ENCODE data around the gene TBRG1. TPM values are rescaled to one million over a fixed set of nuclear protein-coding genes. Genes with fewer than 3 reads are reported as not detected.

Gene TBRG1
- total RNA-seq, 2 experiments from 2014 or later: 30.0 to 34.0 TPM

DNA sequence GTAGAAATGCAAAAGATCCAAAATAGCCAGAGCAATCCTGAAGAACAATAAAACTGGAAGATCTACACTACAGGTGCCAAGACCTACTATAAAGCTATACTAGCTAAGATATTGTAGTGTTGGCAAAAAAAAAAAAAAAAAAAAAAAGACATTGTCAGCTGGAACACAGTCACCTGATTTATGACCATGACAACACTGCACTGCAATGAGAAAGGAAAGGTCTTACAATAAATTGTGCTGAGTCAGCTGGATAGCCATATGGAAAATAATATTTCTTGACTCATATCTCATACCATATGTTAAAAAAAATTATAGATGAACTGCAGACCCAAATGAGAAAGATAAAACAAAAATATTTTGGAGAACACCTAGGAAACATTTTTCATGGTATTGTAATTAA is 14.5 kb upstream of the TBRG1 start:
- BruUV-seq (replicated peaks): no TSS peak
- Histone ChIP-seq H3K27ac (ENCODE audit: low read depth, low read length, poor library complexity, severe bottlenecking) (no peak overlapping the region), H3K4me1 (ENCODE audit: insufficient read depth, low read length, poor library complexity, severe bottlenecking) (no peaks in the 10 kb centered on the region), H3K36me3 (ENCODE audit: insufficient read depth, low read length) (no peaks in the 10 kb centered on the region), H4K20me1 (ENCODE audit: insufficient read depth, low read length) (no peaks in the 10 kb centered on the region), H3K9me2 (ENCODE audit: insufficient read depth, low read length) (no peaks in the 10 kb centered on the region), H3K79me2 (ENCODE audit: insufficient read depth, low read depth, low read length) (no peaks in the 10 kb centered on the region), H3K9me3 (ENCODE audit: low read length) (no peaks in the 10 kb centered on the region), H3K4me3 (ENCODE audit: low read depth, low read length, poor library complexity, severe bottlenecking) (no peak overlapping the region), H3K4me2 (ENCODE audit: low read length) (no peak overlapping the region), H2AFZ (ENCODE audit: low read length) (no peak overlapping the region)
- no peak for DNase-seq (ENCODE audit: low spot score)
- intact Hi-C loops (cut with micrococcal nuclease; ENCODE audit: unreplicated experiment): no loop called here
- ChIA-PET POLR2A (interaction anchor here (0.6 to 1.9 kb wide), 6 partner anchors 8 to 903 kb away, joined by 3 to 7 read pairs (median 4); partner anchors contain the start of gene TBRG1), CTCF (ENCODE audit: unreplicated experiment) (no interaction called here)
- TF ChIP-seq, protein P1, sequence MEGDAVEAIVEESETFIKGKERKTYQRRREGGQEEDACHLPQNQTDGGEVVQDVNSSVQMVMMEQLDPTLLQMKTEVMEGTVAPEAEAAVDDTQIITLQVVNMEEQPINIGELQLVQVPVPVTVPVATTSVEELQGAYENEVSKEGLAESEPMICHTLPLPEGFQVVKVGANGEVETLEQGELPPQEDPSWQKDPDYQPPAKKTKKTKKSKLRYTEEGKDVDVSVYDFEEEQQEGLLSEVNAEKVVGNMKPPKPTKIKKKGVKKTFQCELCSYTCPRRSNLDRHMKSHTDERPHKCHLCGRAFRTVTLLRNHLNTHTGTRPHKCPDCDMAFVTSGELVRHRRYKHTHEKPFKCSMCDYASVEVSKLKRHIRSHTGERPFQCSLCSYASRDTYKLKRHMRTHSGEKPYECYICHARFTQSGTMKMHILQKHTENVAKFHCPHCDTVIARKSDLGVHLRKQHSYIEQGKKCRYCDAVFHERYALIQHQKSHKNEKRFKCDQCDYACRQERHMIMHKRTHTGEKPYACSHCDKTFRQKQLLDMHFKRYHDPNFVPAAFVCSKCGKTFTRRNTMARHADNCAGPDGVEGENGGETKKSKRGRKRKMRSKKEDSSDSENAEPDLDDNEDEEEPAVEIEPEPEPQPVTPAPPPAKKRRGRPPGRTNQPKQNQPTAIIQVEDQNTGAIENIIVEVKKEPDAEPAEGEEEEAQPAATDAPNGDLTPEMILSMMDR (conservative IDR thresholded peaks at IDR 0.05; ENCODE audit: low read length): no peak
- TF ChIP-seq EZH2phosphoT487 (IDR thresholded peaks at IDR 0.05; ENCODE audit: borderline replicate concordance, low read depth, low read length): no peak

DNA sequence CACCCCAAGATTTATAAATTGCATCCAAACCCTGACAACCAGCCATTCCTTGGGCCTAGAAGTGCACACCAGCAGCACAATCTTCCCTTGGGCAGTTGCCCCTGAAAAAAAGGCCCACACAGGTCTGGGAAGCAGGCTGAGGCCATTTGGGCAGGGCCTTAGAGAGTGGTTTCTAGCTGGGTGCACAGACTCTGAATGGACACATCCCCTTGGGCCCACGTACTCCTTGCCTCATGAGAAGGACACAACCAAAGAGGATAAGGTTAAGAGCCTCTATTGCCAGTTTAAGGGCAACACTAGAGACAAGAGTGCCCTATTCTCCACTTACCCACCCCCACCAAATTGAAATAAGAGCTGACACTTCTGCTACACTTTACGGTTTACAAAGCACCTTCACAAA is 12.4 kb upstream of the TBRG1 start:
- no peaks in the 10 kb centered on the region for H3K9me2 ChIP-seq (ENCODE audit: insufficient read depth, low read length)
- DNase-seq (ENCODE audit: low spot score): no peak
- H3K4me2 ChIP-seq (ENCODE audit: low read length): no peak overlapping the region
- intact Hi-C loops (cut with micrococcal nuclease; ENCODE audit: unreplicated experiment): no loop called here
- H3K36me3 ChIP-seq (ENCODE audit: insufficient read depth, low read length): no peaks in the 10 kb centered on the region
- CTCF ChIA-PET (ENCODE audit: unreplicated experiment): interaction anchor here (0.6 kb wide), 1 partner anchor 542 kb away, joined by 5 read pairs; no protein-coding TSS in a partner anchor
- no peaks in the 10 kb centered on the region for H3K4me1 ChIP-seq (ENCODE audit: insufficient read depth, low read length, poor library complexity, severe bottlenecking)
- H3K79me2 ChIP-seq (ENCODE audit: insufficient read depth, low read depth, low read length): no peaks in the 10 kb centered on the region
- no peaks in the 10 kb centered on the region for H3K9me3 ChIP-seq (ENCODE audit: low read length)
- TF ChIP-seq, protein P1 (conservative IDR thresholded peaks at IDR 0.05; ENCODE audit: low read length): no peak
- TF ChIP-seq EZH2phosphoT487 (IDR thresholded peaks at IDR 0.05; ENCODE audit: borderline replicate concordance, low read depth, low read length): no peak
- no peak overlapping the region for H3K27ac ChIP-seq (ENCODE audit: low read depth, low read length, poor library complexity, severe bottlenecking)
- H4K20me1 ChIP-seq (ENCODE audit: insufficient read depth, low read length): no peaks in the 10 kb centered on the region
- no peak overlapping the region for H2AFZ ChIP-seq (ENCODE audit: low read length)
- POLR2A ChIA-PET: interaction anchor here (0.6 kb wide), 1 partner anchor 38 kb away, joined by 4 read pairs; no protein-coding TSS in a partner anchor
- BruUV-seq (replicated peaks): no TSS peak
- H3K4me3 ChIP-seq (ENCODE audit: low read depth, low read length, poor library complexity, severe bottlenecking): no peak overlapping the region

DNA sequence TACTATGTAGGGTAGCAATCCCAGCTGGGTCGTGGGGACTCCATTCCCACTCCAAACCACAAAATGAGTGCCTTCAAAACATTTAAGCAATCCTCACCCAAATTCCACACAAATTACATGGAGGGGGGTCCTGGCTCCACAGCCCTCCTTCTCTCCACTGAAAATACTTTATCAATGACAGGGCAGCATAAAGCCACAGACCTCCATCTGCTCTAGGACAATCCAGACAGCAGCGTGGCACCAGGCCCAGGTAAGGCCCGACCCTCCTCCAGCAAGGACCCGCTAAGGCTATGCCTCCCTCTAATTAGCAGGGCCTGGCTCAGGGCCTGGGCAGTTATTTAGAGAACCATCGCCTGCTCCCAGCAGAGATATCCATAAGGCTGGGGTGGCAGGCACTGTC is 11.6 kb upstream of the TBRG1 start, which contains the start of gene PANX3:
TSS of gene PANX3 (plus strand) at position 365 of the 400 bp plus-strand sequence. CDS start 129 bp downstream, outside the sequence.
- H2AFZ ChIP-seq (ENCODE audit: low read length): no peak within 1 kb of the TSS
- no TSS peak for BruUV-seq (replicated peaks)
- CTCF ChIA-PET (ENCODE audit: unreplicated experiment): interaction anchor here (0.6 kb wide), 1 partner anchor 543 kb away, joined by 5 read pairs; no protein-coding TSS in a partner anchor
- POLR2A ChIA-PET: interaction anchor here (1.3 kb wide), 1 partner anchor 11 kb away, joined by 5 read pairs; the partner anchor contains the start of gene TBRG1
- TF ChIP-seq, protein P1 (conservative IDR thresholded peaks at IDR 0.05; ENCODE audit: low read length): no peak
- TF ChIP-seq EZH2phosphoT487 (IDR thresholded peaks at IDR 0.05; ENCODE audit: borderline replicate concordance, low read depth, low read length): no peak
- no peak within 1 kb of the TSS for H3K4me3 ChIP-seq (ENCODE audit: low read depth, low read length, poor library complexity, severe bottlenecking)
- intact Hi-C loops (cut with micrococcal nuclease; ENCODE audit: unreplicated experiment): no loop called here
- H3K9me2 ChIP-seq (ENCODE audit: insufficient read depth, low read length): no peaks in the 10 kb centered on the region
- no peaks in the 10 kb centered on the region for H3K36me3 ChIP-seq (ENCODE audit: insufficient read depth, low read length)
- H3K9me3 ChIP-seq (ENCODE audit: low read length): no peaks in the 10 kb centered on the region
- no peaks in the 10 kb centered on the region for H3K4me1 ChIP-seq (ENCODE audit: insufficient read depth, low read length, poor library complexity, severe bottlenecking)
- H3K4me2 ChIP-seq (ENCODE audit: low read length): no peak within 1 kb of the TSS
- no peaks in the 10 kb centered on the region for H3K79me2 ChIP-seq (ENCODE audit: insufficient read depth, low read depth, low read length)
- no peaks in the 10 kb centered on the region for H4K20me1 ChIP-seq (ENCODE audit: insufficient read depth, low read length)
- H3K27ac ChIP-seq (ENCODE audit: low read depth, low read length, poor library complexity, severe bottlenecking): no peak within 1 kb of the TSS
- DNase-seq (ENCODE audit: low spot score): no peak
